DND-41 (cell line): ENCODE measurements around the gene NUP188.
"Not testable (repeated sequence)": the region's sequence is repeated elsewhere in the genome, so short reads cannot be mapped to it uniquely, and the experiment has no call there.

Experiments
- ATAC-seq: fragments of 200-7000 bp; cut with Tn5 transposase; 3 replicates; pipeline ENCODE4 v1.9.1; 2021; ENCODE audit warnings: low read depth; ENCODE audit not compliant: insufficient read depth
- DNase-seq: peaks from one replicate; pipeline ENCODE4 v3.0.0-alpha.2; 2020
- H2AFZ ChIP-seq: 2 replicates; pipeline ENCODE4 v1.6.0; 2012; ENCODE audit warnings: low read depth, low read length
- H3K27ac ChIP-seq: 2 replicates; pipeline ENCODE4 v1.5.1; 2012; ENCODE audit warnings: low read length, inconsistent platforms
- H3K27me3 ChIP-seq: fragments of 200-600 bp; sonication (generic); 2 replicates; pipeline ENCODE4 v1.6.0; 2012; ENCODE audit warnings: low read length, mild to moderate bottlenecking, inconsistent platforms; ENCODE audit not compliant: insufficient read depth, poor library complexity
- H3K36me3 ChIP-seq: 2 replicates; pipeline ENCODE4 v1.5.1; 2012; ENCODE audit warnings: low read length, inconsistent platforms; ENCODE audit not compliant: insufficient read depth
- H3K4me1 ChIP-seq: 2 replicates; pipeline ENCODE4 v1.5.1; 2012; ENCODE audit warnings: mild to moderate bottlenecking, low read length; ENCODE audit not compliant: insufficient read depth
- H3K4me2 ChIP-seq: 2 replicates; pipeline ENCODE4 v1.6.0; 2012; ENCODE audit warnings: mild to moderate bottlenecking, moderate library complexity, low read length, inconsistent platforms; ENCODE audit not compliant: insufficient read depth
- H3K4me3 ChIP-seq, 2 experiments: fragments of 200-600 bp in 1 of 2; shearing (Covaris generic) in 1 of 2; 2 replicates each; pipeline ENCODE4 v1.5.1; 2012 to 2016; ENCODE audit warnings: inconsistent platforms in 2 of 2, low read length in 2 of 2, mild to moderate bottlenecking in 2 of 2, low read depth in 1 of 2, moderate library complexity in 1 of 2
- H3K79me2 ChIP-seq: 2 replicates; pipeline ENCODE4 v1.6.0; 2012; ENCODE audit warnings: low read length, inconsistent platforms; ENCODE audit not compliant: insufficient read depth
- H3K9ac ChIP-seq: 2 replicates; pipeline ENCODE4 v1.6.0; 2012; ENCODE audit warnings: low read depth, mild to moderate bottlenecking, inconsistent platforms, low read length, moderate library complexity
- H3K9me3 ChIP-seq: 2 replicates; pipeline ENCODE4 v1.5.1; 2012; ENCODE audit warnings: low read length, moderate library complexity, mild to moderate bottlenecking, inconsistent platforms; ENCODE audit not compliant: insufficient read depth, severe bottlenecking
- H4K20me1 ChIP-seq: 2 replicates; pipeline ENCODE4 v1.6.0; 2012; ENCODE audit warnings: low read length; ENCODE audit not compliant: insufficient read depth
- CTCF ChIP-seq: IDR thresholded peaks from 2 replicates; pipeline ENCODE4 v1.5.1; 2012; ENCODE audit warnings: borderline replicate concordance, low read length, moderate library complexity, mild to moderate bottlenecking; ENCODE audit not compliant: poor library complexity, severe bottlenecking; ENCODE audit errors: extremely low read depth
- EZH2 ChIP-seq: IDR thresholded peaks from 3 replicates; pipeline ENCODE4 v1.6.1; 2012; ENCODE audit warnings: borderline replicate concordance, low read depth, mild to moderate bottlenecking, moderate library complexity, low read length, inconsistent platforms; ENCODE audit not compliant: severe bottlenecking

The NUP188 gene

GRCh38 chr9:129002992-129003391 is 55.5 kb downstream of the NUP188 start:
- Histone ChIP-seq H3K4me1 (no peaks in the 10 kb centered on the region), H3K4me3 (no peak overlapping the region), H3K9me3 (no peaks in the 10 kb centered on the region), H3K27me3 (no peaks in the 10 kb centered on the region), H3K4me2 (no peak overlapping the region), H3K36me3 (peaks cover 87% of the 10 kb centered on the region), H3K9ac (no peak overlapping the region), H3K79me2 (no peaks in the 10 kb centered on the region), H4K20me1 (peaks cover 2% of the 10 kb centered on the region; the same call in 1 of the 2 replicates), H2AFZ (no peak overlapping the region), H3K27ac (no peak overlapping the region)
- no peak for DNase-seq
- ATAC-seq = no peak
- TF ChIP-seq EZH2 = no peak
- TF ChIP-seq CTCF = no peak

GRCh38 chr9:129004173-129004572 is 56.7 kb downstream of the NUP188 start:
- ATAC-seq, DNase-seq, H3K27me3 ChIP-seq, H3K9me3 ChIP-seq, H2AFZ ChIP-seq, H3K4me3 ChIP-seq, H3K79me2 ChIP-seq, H4K20me1 ChIP-seq, H3K4me1 ChIP-seq, H3K9ac ChIP-seq, H3K4me2 ChIP-seq, H3K27ac ChIP-seq: not testable (repeated sequence)
- peaks cover 87% of the 10 kb centered on the region for H3K36me3 ChIP-seq

- H3K9ac ChIP-seq = no peak overlapping the region
- DNase-seq (no peak), ATAC-seq (no peak)
- no peaks in the 10 kb centered on the region for H3K79me2 ChIP-seq
- no peak overlapping the region for H3K4me2 ChIP-seq
- no peak for TF ChIP-seq CTCF
- no peak for TF ChIP-seq EZH2
- no peaks in the 10 kb centered on the region for H3K27me3 ChIP-seq
- no peak overlapping the region for H2AFZ ChIP-seq
- H3K27ac ChIP-seq = no peak overlapping the region
- H4K20me1 ChIP-seq = peaks cover 7% of the 10 kb centered on the region
- no peak overlapping the region for H3K4me3 ChIP-seq
- H3K9me3 ChIP-seq = no peaks in the 10 kb centered on the region
- H3K4me1 ChIP-seq = no peaks in the 10 kb centered on the region
- H3K36me3 ChIP-seq = peaks cover 84% of the 10 kb centered on the region
Measured at GRCh38 chr9:129005336-129005997, 58.0 kb downstream of the NUP188 start.

- Histone ChIP-seq H3K4me3 (no peak overlapping the region), H3K27ac (no peak overlapping the region), H2AFZ (no peak overlapping the region), H3K9me3 (no peaks in the 10 kb centered on the region), H3K36me3 (peaks cover 86% of the 10 kb centered on the region), H3K9ac (no peak overlapping the region), H3K4me1 (no peaks in the 10 kb centered on the region), H3K79me2 (no peaks in the 10 kb centered on the region), H3K4me2 (no peak overlapping the region), H4K20me1 (peaks cover 7% of the 10 kb centered on the region), H3K27me3 (no peaks in the 10 kb centered on the region)
- DNase-seq (peak; percentile 59), ATAC-seq (peak; percentile 79)
- peak; percentile 79 for TF ChIP-seq CTCF
- TF ChIP-seq EZH2 = no peak
Measured at GRCh38 chr9:129006328-129007034, 59.0 kb downstream of the NUP188 start.
